HL-60 (cell line): ENCODE results near the gene MFSD6.
"Not testable (repeated sequence)": the region's sequence is repeated elsewhere in the genome, so short reads cannot be mapped to it uniquely, and the experiment has no call there.

Experiments used
- DNase-seq, 2 experiments: peaks; one replicate each; pipeline ENCODE4 v3.0.0-alpha.2; 2010 to 2020; ENCODE audit warnings: low read depth in 1 of 2, low spot score in 1 of 2
- H3K27ac ChIP-seq: fragments of 250-450 bp; sonication (Bioruptor Pico); replicated peaks from 2 replicates; pipeline ENCODE4 v1.5.1; 2020; ENCODE audit warnings: mild to moderate bottlenecking, moderate library complexity
- H3K27me3 ChIP-seq: fragments of 250-450 bp; sonication (Bioruptor Pico); 2 replicates; pipeline ENCODE4 v1.5.1; 2021; ENCODE audit warnings: mild to moderate bottlenecking, moderate library complexity; ENCODE audit not compliant: insufficient read depth, poor library complexity, severe bottlenecking
- H3K4me3 ChIP-seq: replicated peaks from 2 replicates; pipeline ENCODE4 v1.5.1; 2011; ENCODE audit warnings: mild to moderate bottlenecking, control low read depth, low read length; ENCODE audit not compliant: insufficient read depth
- GABPA ChIP-seq: IDR thresholded peaks from 2 replicates; pipeline ENCODE4 v1.6.1; 2012; ENCODE audit warnings: low read depth
- POLR2AphosphoS5 ChIP-seq: IDR thresholded peaks from 2 replicates; pipeline ENCODE4 v1.6.1; 2012; ENCODE audit warnings: low read depth
- SPI1 ChIP-seq: IDR thresholded peaks from 2 replicates; pipeline ENCODE4 v1.6.1; 2012; ENCODE audit warnings: low read depth, mild to moderate bottlenecking, borderline replicate concordance
- TF ChIP-seq, protein P1 (sequence below): IDR thresholded peaks from 2 replicates; pipeline ENCODE4 v1.6.1; 2012; ENCODE audit warnings: low read depth; ENCODE audit not compliant: insufficient replicate concordance
- TF ChIP-seq, protein P2 (sequence below): IDR thresholded peaks from one replicate; pipeline ENCODE4 v1.5.1; 2011; ENCODE audit warnings: low read length, control low read depth, inconsistent platforms; ENCODE audit not compliant: insufficient read depth

Gene MFSD6

GRCh38 chr2:190425883-190426658, 17.9 kb downstream of the MFSD6 start:
- H3K27me3 ChIP-seq, result no peaks in the 10 kb centered on the region
- DNase-seq, result no peak

GRCh38 chr2:190430866-190431265, 22.7 kb downstream of the MFSD6 start:
- H3K27me3 ChIP-seq, DNase-seq, H3K27ac ChIP-seq, H3K4me3 ChIP-seq: not testable (repeated sequence)

More at GRCh38 chr2:190425883-190426658, 17.9 kb downstream of the MFSD6 start:
- Histone ChIP-seq H3K27ac (no peak overlapping the region), H3K4me3 (no peak overlapping the region)
- TF ChIP-seq, protein P1, sequence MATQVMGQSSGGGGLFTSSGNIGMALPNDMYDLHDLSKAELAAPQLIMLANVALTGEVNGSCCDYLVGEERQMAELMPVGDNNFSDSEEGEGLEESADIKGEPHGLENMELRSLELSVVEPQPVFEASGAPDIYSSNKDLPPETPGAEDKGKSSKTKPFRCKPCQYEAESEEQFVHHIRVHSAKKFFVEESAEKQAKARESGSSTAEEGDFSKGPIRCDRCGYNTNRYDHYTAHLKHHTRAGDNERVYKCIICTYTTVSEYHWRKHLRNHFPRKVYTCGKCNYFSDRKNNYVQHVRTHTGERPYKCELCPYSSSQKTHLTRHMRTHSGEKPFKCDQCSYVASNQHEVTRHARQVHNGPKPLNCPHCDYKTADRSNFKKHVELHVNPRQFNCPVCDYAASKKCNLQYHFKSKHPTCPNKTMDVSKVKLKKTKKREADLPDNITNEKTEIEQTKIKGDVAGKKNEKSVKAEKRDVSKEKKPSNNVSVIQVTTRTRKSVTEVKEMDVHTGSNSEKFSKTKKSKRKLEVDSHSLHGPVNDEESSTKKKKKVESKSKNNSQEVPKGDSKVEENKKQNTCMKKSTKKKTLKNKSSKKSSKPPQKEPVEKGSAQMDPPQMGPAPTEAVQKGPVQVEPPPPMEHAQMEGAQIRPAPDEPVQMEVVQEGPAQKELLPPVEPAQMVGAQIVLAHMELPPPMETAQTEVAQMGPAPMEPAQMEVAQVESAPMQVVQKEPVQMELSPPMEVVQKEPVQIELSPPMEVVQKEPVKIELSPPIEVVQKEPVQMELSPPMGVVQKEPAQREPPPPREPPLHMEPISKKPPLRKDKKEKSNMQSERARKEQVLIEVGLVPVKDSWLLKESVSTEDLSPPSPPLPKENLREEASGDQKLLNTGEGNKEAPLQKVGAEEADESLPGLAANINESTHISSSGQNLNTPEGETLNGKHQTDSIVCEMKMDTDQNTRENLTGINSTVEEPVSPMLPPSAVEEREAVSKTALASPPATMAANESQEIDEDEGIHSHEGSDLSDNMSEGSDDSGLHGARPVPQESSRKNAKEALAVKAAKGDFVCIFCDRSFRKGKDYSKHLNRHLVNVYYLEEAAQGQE, result no peak
- TF ChIP-seq GABPA, result no peak
- no peak for TF ChIP-seq POLR2AphosphoS5

GRCh38 chr2:190431907-190432306, 23.8 kb downstream of the MFSD6 start:
- no peak overlapping the region for H3K4me3 ChIP-seq
- H3K27me3 ChIP-seq, result no peaks in the 10 kb centered on the region
- no peak overlapping the region for H3K27ac ChIP-seq
- no peak for DNase-seq
- TF ChIP-seq, protein P2, sequence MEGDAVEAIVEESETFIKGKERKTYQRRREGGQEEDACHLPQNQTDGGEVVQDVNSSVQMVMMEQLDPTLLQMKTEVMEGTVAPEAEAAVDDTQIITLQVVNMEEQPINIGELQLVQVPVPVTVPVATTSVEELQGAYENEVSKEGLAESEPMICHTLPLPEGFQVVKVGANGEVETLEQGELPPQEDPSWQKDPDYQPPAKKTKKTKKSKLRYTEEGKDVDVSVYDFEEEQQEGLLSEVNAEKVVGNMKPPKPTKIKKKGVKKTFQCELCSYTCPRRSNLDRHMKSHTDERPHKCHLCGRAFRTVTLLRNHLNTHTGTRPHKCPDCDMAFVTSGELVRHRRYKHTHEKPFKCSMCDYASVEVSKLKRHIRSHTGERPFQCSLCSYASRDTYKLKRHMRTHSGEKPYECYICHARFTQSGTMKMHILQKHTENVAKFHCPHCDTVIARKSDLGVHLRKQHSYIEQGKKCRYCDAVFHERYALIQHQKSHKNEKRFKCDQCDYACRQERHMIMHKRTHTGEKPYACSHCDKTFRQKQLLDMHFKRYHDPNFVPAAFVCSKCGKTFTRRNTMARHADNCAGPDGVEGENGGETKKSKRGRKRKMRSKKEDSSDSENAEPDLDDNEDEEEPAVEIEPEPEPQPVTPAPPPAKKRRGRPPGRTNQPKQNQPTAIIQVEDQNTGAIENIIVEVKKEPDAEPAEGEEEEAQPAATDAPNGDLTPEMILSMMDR, result no peak
- TF ChIP-seq SPI1 (no peak), POLR2AphosphoS5 (no peak), GABPA (no peak)
- TF ChIP-seq, protein P1, result no peak

GRCh38 chr2:190432567-190433231, 24.5 kb downstream of the MFSD6 start:
- DNase-seq, result no peak
- TF ChIP-seq SPI1 (no peak), POLR2AphosphoS5 (no peak)
- TF ChIP-seq, protein P2, result no peak
- H3K4me3 ChIP-seq, result no peak overlapping the region

More at GRCh38 chr2:190432567-190433231, 24.5 kb downstream of the MFSD6 start:
- Histone ChIP-seq H3K27me3 (no peaks in the 10 kb centered on the region), H3K27ac (no peak overlapping the region)
